Effector memory CD4-positive, alpha-beta T cell (primary cell): Measurements from ENCODE around the gene PAOX.
"Not testable (repeated sequence)": the region's sequence is repeated elsewhere in the genome, so short reads cannot be mapped to it uniquely, and the experiment has no call there.

Source experiments
- DNase-seq, 3 donors: peaks; one replicate each; pipeline ENCODE4 v3.0.0-alpha.2; 2020
- H3K27ac ChIP-seq: 2 replicates; pipeline ENCODE4 v1.7.0; 2013; ENCODE audit warnings: mild to moderate bottlenecking, low read length, moderate library complexity; ENCODE audit not compliant: insufficient read depth, poor library complexity, severe bottlenecking
- H3K27me3 ChIP-seq: replicated peaks from 2 replicates; pipeline ENCODE4 v1.7.0; 2013; ENCODE audit warnings: mild to moderate bottlenecking, low read length; ENCODE audit not compliant: insufficient read depth, control insufficient read depth, poor library complexity, severe bottlenecking
- H3K36me3 ChIP-seq: 2 replicates; pipeline ENCODE4 v1.7.0; 2013; ENCODE audit warnings: mild to moderate bottlenecking, low read length, moderate library complexity; ENCODE audit not compliant: control insufficient read depth, insufficient read depth
- H3K4me1 ChIP-seq: 2 replicates; pipeline ENCODE4 v1.7.0; 2013; ENCODE audit warnings: low read length, mild to moderate bottlenecking; ENCODE audit not compliant: control insufficient read depth, insufficient read depth, poor library complexity, severe bottlenecking
- H3K4me3 ChIP-seq: 2 replicates; pipeline ENCODE4 v1.7.0; 2013; ENCODE audit warnings: low read length, low read depth, mild to moderate bottlenecking; ENCODE audit not compliant: insufficient read depth, poor library complexity, severe bottlenecking
- H3K9me3 ChIP-seq: 2 replicates; pipeline ENCODE4 v1.7.0; 2013; ENCODE audit warnings: mild to moderate bottlenecking, low read length, moderate library complexity; ENCODE audit not compliant: control insufficient read depth

PAOX gene

GRCh38 chr10:133375357-133376115 is 3.5 kb upstream of the PAOX start:
- H3K27me3 ChIP-seq: no peaks in the 10 kb centered on the region
- H3K9me3 ChIP-seq: no peaks in the 10 kb centered on the region
- no peak overlapping the region for H3K4me3 ChIP-seq
- no peak overlapping the region for H3K27ac ChIP-seq
- DNase-seq: no peak
- peaks cover 20% of the 10 kb centered on the region for H3K4me1 ChIP-seq
- peaks cover under 1% of the 10 kb centered on the region for H3K36me3 ChIP-seq

- not testable (repeated sequence) for H3K4me3 ChIP-seq, H3K27me3 ChIP-seq, H3K9me3 ChIP-seq, DNase-seq, H3K27ac ChIP-seq, H3K36me3 ChIP-seq
- peaks cover 20% of the 10 kb centered on the region for H3K4me1 ChIP-seq
These were observed 2.9 kb upstream of the PAOX start for GRCh38 chr10:133376183-133376582.

- DNase-seq: no peak
- Histone ChIP-seq H3K4me1 (peaks cover 17% of the 10 kb centered on the region), H3K27ac (no peak overlapping the region), H3K36me3 (no peaks in the 10 kb centered on the region), H3K4me3 (no peak overlapping the region), H3K27me3 (no peaks in the 10 kb centered on the region), H3K9me3 (no peaks in the 10 kb centered on the region)
These were observed 1.8 kb upstream of the PAOX start for GRCh38 chr10:133377025-133377817.

- H3K27ac ChIP-seq: peak overlapping the region; percentile 51
- H3K4me1 ChIP-seq: peaks cover 13% of the 10 kb centered on the region
- H3K4me3 ChIP-seq: peak overlapping the region; percentile 96
- DNase-seq: no peak
- no peaks in the 10 kb centered on the region for H3K9me3 ChIP-seq
- no peaks in the 10 kb centered on the region for H3K27me3 ChIP-seq
- no peaks in the 10 kb centered on the region for H3K36me3 ChIP-seq
These were observed 1.2 kb upstream of the PAOX start for GRCh38 chr10:133377818-133378250.

GRCh38 chr10:133378251-133379096 is 588 bp upstream of the PAOX start:
- Histone ChIP-seq H3K9me3 (no peaks in the 10 kb centered on the region), H3K36me3 (no peaks in the 10 kb centered on the region), H3K27ac (peak overlapping the region; percentile 51), H3K27me3 (no peaks in the 10 kb centered on the region), H3K4me3 (peak overlapping the region; percentile 96), H3K4me1 (peaks cover 13% of the 10 kb centered on the region)
- peak; percentile 34 to 57 (median 37) for DNase-seq

DNA sequence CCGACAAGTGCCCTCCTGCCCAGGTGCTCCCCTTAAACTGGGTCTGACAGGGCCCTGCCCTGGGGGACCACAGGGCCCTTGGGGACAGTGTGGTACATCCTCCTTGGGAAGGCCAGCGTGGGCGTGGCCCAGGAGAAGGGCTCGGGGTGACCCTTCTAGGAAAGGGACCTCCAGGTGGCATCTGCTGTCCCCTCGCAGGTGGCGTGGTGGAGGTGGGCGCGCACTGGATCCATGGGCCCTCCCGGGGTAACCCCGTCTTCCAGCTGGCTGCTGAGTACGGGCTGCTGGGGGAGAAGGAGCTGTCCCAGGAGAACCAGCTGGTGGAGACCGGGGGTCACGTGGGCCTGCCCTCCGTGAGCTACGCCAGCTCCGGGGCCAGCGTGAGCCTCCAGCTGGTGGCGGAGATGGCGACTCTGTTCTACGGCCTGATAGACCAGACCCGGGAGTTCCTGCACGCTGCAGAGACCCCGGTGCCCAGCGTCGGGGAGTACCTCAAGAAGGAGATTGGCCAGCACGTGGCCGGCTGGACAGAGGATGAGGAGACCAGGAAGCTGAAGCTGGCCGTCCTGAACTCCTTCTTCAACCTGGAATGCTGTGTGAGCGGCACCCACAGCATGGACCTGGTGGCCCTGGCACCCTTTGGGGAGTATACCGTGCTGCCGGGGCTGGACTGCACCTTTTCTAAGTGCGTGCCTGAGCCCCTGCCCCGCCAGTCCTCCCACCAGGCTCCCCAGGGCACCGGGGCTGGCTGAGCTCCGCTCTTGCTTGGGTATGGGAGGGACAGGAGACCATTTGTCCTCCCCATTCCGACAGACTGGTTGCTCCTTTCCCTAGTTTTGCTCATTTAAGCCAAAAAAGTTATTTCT is 972 bp downstream of the PAOX start:
- DNase-seq: no peak
- Histone ChIP-seq H3K4me1 (peaks cover 13% of the 10 kb centered on the region), H3K9me3 (no peaks in the 10 kb centered on the region), H3K36me3 (no peaks in the 10 kb centered on the region), H3K27ac (peak overlapping the region; percentile 41), H3K4me3 (peak overlapping the region; percentile 48), H3K27me3 (no peaks in the 10 kb centered on the region)

DNA sequence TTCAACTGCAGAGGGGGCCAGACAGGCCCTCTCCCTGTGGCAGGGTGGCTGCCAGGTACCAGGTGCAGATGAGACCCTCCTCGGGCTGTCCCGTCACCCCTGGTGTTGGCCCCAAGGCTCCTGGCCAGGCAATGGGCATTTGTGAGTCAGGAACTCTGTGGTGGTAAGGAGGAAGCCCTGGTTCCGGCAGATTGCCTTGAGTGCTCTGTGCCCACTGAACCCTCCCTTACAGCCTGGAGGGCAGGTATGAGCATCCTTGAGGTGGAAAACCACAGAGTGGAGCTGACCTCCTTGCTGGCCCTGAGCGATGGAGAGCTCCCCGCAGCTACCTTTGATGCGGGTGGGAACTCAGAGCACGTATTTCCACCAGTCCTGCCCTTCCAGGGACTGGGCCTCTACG is 2.0 kb downstream of the PAOX start:
- Histone ChIP-seq H3K27ac (no peak overlapping the region), H3K36me3 (no peaks in the 10 kb centered on the region), H3K27me3 (no peaks in the 10 kb centered on the region), H3K9me3 (no peaks in the 10 kb centered on the region), H3K4me1 (peaks cover 13% of the 10 kb centered on the region), H3K4me3 (no peak overlapping the region)
- no peak for DNase-seq

DNA sequence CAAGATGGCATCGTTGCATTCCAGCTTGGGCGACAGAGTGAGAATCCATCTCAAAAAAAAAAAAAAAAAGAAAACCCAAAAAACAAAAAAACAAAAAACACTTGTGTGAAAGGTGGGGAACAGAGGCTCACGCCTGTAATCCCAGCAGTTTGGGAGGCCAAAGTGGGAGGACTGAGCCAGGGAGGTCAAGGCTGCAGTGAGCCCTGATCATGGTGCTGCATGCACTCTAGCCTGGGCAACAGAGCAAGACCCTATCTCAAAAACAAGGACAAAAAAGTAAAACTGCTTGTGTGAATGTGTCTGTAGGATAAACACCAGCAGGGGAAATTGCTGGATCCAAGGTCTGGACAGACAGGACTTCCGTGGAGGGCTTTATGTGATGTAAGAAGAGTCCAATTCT is 4.5 kb downstream of the PAOX start:
- DNase-seq: no peak
- Histone ChIP-seq H3K4me3 (no peak overlapping the region), H3K9me3 (no peaks in the 10 kb centered on the region), H3K27ac (no peak overlapping the region), H3K4me1 (peaks cover 11% of the 10 kb centered on the region), H3K36me3 (no peaks in the 10 kb centered on the region), H3K27me3 (no peaks in the 10 kb centered on the region)

- DNase-seq: no peak
These were observed 5.0 kb downstream of the PAOX start for GRCh38 chr10:133384071-133384470.

More at GRCh38 chr10:133384071-133384470, 5.0 kb downstream of the PAOX start:
- H3K4me1 ChIP-seq: peaks cover 13% of the 10 kb centered on the region
- no peaks in the 10 kb centered on the region for H3K27me3 ChIP-seq
- no peak overlapping the region for H3K4me3 ChIP-seq
- H3K27ac ChIP-seq: no peak overlapping the region
- no peaks in the 10 kb centered on the region for H3K9me3 ChIP-seq
- no peaks in the 10 kb centered on the region for H3K36me3 ChIP-seq
